Ascending aorta (tissue), 2 donors: ENCODE results near the gene GGACT. TPM values are rescaled to one million over a fixed set of nuclear protein-coding genes. Genes with fewer than 3 reads are reported as not detected.

Source experiments
- DNase-seq, 2 donors: peaks; one replicate each; pipeline ENCODE4 v3.0.0-alpha.2; 2019; ENCODE audit warnings: low spot score in 2 of 2
- H3K27ac ChIP-seq, 2 donors: fragments of 200-600 bp; sonication (generic); one replicate each; pipeline ENCODE4 v1.5.1; 2016 to 2017; ENCODE audit warnings: mild to moderate bottlenecking in 1 of 2
- H3K27me3 ChIP-seq: fragments of 200-600 bp; sonication (generic); one replicate; pipeline ENCODE4 v1.5.1; 2017
- H3K36me3 ChIP-seq, 2 donors: fragments of 200-600 bp; sonication (generic); one replicate each; pipeline ENCODE4 v1.5.1; 2016
- H3K4me1 ChIP-seq, 2 donors: fragments of 200-600 bp; sonication (generic); one replicate each; pipeline ENCODE4 v1.5.1; 2016 to 2017; ENCODE audit warnings: mild to moderate bottlenecking in 1 of 2
- H3K4me3 ChIP-seq, 2 donors: fragments of 200-600 bp; sonication (generic); one replicate each; pipeline ENCODE4 v1.5.1; 2016 to 2017; ENCODE audit warnings: mild to moderate bottlenecking in 1 of 2
- H3K9me3 ChIP-seq, 2 donors: fragments of 200-600 bp; sonication (generic); one replicate each; pipeline ENCODE4 v1.5.1; 2016
- intact Hi-C: fragments of 100-400 bp; cut with DNase I; formaldehyde crosslinking; loops from one replicate; pipeline ENCODE4 v1.15.1; 2023
- total RNA-seq: library from RNA; depleted of rRNA; stranded (reverse); fragments of >200 nt; gene quantifications from one replicate; pipeline ENCODE4 v1.1.0, GENCODE V29; 2016
- TF ChIP-seq, protein P1 (sequence below), 3 experiments: fragments of 200-600 bp in 2 of 3; fragments of 450-650 bp in 1 of 3; sonication (generic) in 2 of 3; IDR thresholded peaks; one replicate each; pipeline ENCODE4 v1.5.1; 2016 to 2019; ENCODE audit warnings: antibody characterized with exemption in 3 of 3, mild to moderate bottlenecking in 1 of 3, moderate library complexity in 1 of 3

GGACT gene
- total RNA-seq, 1 donor from 2014 or later, result 1.2 TPM

DNA sequence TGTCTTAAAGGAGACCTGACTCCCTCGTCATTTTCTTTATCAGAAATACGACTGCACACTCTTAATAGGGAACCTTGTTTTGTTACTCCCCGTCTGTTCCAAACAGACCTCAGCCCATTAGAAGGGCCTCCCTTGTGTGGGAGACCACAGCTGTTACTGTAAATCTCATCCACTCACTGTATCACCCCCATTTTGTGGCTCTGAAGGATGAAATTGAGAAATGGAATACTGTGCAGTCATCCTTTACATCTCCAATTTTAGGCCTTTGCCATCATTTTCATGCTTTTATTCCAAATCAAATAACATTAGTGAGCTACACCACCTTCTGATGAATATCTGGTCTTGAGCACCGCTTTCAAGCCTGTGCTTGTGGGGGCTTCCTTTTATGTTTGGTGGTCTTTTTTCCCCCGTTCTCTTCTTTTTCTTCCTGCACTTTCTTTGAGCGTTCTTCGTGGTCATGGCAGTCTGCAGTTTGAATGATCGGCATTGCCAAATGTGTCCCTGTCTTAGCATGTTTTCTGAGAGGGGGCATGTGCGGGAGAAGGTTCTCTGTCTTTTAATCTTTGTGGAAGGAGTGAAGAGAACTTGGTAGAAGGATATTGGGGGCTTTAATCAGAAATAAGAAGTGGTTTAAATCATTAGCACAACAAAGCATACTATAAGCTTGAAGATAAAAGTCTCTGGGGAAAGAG lies 65.8 kb downstream of the GGACT start:
- intact Hi-C loops, result no loop called here
- no peaks in the 10 kb centered on the region for H3K9me3 ChIP-seq
- H3K27ac ChIP-seq, result no peak overlapping the region
- H3K27me3 ChIP-seq, result no peaks in the 10 kb centered on the region
- no peaks in the 10 kb centered on the region for H3K4me1 ChIP-seq
- TF ChIP-seq, protein P1, sequence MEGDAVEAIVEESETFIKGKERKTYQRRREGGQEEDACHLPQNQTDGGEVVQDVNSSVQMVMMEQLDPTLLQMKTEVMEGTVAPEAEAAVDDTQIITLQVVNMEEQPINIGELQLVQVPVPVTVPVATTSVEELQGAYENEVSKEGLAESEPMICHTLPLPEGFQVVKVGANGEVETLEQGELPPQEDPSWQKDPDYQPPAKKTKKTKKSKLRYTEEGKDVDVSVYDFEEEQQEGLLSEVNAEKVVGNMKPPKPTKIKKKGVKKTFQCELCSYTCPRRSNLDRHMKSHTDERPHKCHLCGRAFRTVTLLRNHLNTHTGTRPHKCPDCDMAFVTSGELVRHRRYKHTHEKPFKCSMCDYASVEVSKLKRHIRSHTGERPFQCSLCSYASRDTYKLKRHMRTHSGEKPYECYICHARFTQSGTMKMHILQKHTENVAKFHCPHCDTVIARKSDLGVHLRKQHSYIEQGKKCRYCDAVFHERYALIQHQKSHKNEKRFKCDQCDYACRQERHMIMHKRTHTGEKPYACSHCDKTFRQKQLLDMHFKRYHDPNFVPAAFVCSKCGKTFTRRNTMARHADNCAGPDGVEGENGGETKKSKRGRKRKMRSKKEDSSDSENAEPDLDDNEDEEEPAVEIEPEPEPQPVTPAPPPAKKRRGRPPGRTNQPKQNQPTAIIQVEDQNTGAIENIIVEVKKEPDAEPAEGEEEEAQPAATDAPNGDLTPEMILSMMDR (IDR thresholded peaks at IDR 0.05), result no peak
- peaks cover 0 to 11% of the 10 kb centered on the region in 2 donors for H3K36me3 ChIP-seq
- DNase-seq, result no peak
- no peak overlapping the region for H3K4me3 ChIP-seq

DNA sequence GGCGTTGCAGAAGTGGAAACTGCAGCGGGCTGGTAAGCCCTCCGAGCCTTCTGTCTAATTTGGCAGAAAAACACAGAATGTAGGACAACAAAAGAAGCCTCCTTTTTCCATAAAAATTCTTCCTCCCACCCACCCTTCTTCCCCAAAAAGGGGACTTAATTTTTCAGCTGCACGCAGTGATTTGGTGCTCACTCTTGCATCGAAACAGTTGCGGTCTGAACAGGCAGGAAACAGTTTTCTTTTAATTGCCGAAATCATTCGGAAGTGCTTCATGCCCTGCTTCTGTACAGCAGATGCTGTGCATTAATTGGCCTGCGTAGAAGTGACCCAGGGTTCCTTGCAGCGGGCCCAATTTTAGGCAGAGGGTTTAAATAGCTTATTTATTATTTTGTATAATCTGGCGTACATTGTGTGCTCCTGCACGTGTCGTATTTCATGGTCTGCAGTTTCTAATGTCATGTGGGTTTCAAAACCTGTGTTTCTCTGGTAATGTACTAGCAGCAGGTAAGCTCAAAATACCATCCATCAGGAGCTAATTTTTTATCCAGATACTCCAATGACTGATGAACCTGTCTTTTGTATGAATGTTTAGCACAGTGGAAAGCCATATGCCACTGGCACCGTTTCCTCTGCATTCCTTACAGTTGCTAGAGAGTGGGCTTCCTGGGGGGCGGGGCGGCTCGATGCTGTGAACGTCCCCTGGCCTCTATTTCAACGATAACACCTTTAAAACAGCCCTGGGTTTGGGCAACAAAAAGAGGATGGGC lies 66.6 kb downstream of the GGACT start:
- H3K27ac ChIP-seq, result no peak overlapping the region
- DNase-seq, result no peak
- no peak overlapping the region for H3K4me3 ChIP-seq
- H3K9me3 ChIP-seq, result no peaks in the 10 kb centered on the region
- no peaks in the 10 kb centered on the region for H3K4me1 ChIP-seq
- H3K27me3 ChIP-seq, result no peaks in the 10 kb centered on the region
- TF ChIP-seq, protein P1 (IDR thresholded peaks at IDR 0.05), result no peak
- H3K36me3 ChIP-seq, result peaks cover 0 to 5% of the 10 kb centered on the region in 2 donors
- intact Hi-C loops, result no loop called here

DNA sequence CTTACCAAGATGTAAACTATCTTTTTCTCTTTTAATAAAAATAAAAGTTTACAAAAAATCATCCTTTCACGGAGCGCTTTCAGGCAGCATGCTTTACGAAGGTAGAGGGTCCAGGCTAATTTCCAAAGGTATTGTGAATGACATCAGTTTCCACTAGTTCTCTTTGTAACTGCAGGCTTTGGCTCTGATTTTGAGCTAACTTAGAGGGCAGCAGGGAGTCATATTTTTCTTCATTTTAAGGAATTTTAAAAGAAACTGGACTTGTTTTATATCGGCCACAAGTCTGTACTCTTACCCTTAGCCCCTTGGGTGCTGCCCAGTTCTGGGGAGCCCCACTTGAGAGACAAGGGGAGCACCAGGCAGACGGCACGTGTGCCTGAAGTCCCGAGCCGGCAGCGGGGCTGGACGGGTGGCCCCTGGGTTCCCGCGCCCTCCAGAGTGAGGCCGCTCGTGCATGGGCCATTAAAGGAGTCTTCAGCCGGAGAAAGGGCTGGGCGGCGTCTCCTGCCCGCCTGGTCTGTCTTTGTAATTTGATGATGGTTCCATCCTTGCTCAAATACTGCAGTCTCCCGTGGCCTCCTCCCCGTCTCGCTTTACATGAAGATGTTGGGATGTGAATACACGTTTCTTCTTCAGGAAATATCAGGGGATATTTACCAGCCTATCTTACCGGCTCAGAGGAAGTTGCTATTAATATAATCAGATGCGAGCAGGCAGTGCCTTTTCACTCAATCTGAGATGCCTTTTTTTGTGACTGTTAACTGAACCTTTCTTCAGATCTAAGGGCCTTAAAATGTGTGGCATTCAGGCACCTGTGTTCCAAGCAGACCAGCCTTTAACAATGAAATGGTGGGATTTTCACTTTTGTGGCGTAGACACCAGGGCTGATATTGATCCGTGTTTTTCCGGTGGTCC lies 67.4 kb downstream of the GGACT start:
- Histone ChIP-seq H3K27me3 (no peaks in the 10 kb centered on the region), H3K4me3 (no peak overlapping the region), H3K9me3 (no peaks in the 10 kb centered on the region), H3K27ac (no peak overlapping the region), H3K4me1 (no peaks in the 10 kb centered on the region), H3K36me3 (no peaks in the 10 kb centered on the region)
- intact Hi-C loops, result no loop called here
- DNase-seq, result no peak
- TF ChIP-seq, protein P1 (IDR thresholded peaks at IDR 0.05), result no peak

DNA sequence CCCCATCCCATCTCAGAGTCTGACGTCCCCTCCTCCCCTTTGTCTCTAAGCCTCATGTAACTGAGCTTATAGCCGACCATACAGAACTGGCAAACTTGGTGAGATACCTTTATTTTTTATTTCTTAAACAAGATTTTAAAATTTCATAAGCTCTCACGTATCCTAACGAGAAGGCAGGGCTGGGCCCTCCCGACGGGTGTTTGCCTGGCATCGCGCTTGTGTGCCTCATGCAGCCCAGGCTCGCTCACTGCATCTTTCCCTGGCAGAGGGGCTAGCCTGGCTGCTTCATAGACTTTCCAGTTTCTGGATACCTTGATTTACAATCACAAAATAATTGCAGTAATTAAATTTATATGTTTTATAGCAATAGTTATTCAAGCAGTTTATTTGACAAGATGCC lies 69.0 kb downstream of the GGACT start:
- H3K4me1 ChIP-seq, result no peaks in the 10 kb centered on the region
- no peak overlapping the region for H3K4me3 ChIP-seq
- intact Hi-C loops, result no loop called here
- H3K9me3 ChIP-seq, result no peaks in the 10 kb centered on the region
- H3K36me3 ChIP-seq, result no peaks in the 10 kb centered on the region
- TF ChIP-seq, protein P1 (IDR thresholded peaks at IDR 0.05), result no peak
- DNase-seq, result no peak
- no peak overlapping the region for H3K27ac ChIP-seq
- no peaks in the 10 kb centered on the region for H3K27me3 ChIP-seq

DNA sequence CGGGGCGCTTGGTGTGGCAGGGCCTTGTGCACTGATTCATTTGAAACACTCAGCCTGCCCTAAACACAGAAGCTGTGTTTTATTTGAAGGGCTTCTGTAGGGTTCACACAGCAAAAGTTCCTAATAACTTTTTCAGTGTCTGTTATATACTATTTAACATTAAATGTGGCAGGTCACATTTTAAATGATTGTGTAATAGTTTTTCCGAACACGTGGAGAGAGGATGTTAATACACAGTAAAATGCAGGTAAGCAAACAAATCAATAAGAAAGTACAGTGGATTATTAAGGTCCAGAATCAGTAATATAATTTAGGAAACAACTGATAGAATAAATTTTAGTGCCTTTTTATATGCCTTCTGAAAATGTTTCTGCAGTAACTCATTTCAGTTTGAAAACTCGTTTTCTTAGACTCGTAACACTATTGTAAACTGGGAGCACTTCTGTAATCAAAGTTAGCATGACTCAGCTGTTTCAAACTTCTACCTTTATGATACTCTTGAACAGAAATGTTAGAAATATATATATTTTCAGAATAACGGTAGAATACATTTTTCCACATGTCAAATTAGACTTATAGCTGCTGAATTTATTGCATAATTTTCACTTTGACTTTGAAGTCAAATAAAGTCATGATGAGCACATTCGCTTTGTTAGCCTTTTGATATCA lies 70.1 kb downstream of the GGACT start:
- H3K36me3 ChIP-seq, result no peaks in the 10 kb centered on the region
- TF ChIP-seq, protein P1 (IDR thresholded peaks at IDR 0.05), result no peak
- no peak overlapping the region for H3K4me3 ChIP-seq
- H3K9me3 ChIP-seq, result no peaks in the 10 kb centered on the region
- H3K27me3 ChIP-seq, result no peaks in the 10 kb centered on the region
- no peak for DNase-seq
- no peak overlapping the region for H3K27ac ChIP-seq
- H3K4me1 ChIP-seq, result no peaks in the 10 kb centered on the region
- intact Hi-C loops, result no loop called here
